ENCODE results near the gene RPH3AL. TPM values are rescaled to one million over a fixed set of nuclear protein-coding genes. Genes with fewer than 3 reads are reported as not detected.

Gene RPH3AL
- polyA plus RNA-seq, 1 experiment: 4.0 TPM

GRCh38 chr17:258906-259305 is 93.7 kb downstream of the RPH3AL start:
- H3K36me3 ChIP-seq (ENCODE audit: control insufficient read depth, insufficient read depth, low read length): no peaks in the 10 kb centered on the region

GRCh38 chr17:258045-258734 is 94.4 kb downstream of the RPH3AL start:
- Histone ChIP-seq H3K4me3 (ENCODE audit: low read depth, low read length) (no peak overlapping the region), H3K27me3 (ENCODE audit: control insufficient read depth, insufficient read depth, low read length) (no peaks in the 10 kb centered on the region; the same call in 1 of the 2 replicates), H3K36me3 (ENCODE audit: control insufficient read depth, insufficient read depth, low read length) (no peaks in the 10 kb centered on the region)
- POLR2A ChIA-PET: no interaction called here
- CTCF ChIA-PET: no interaction called here
- DNase-seq (ENCODE audit: low read depth): no peak
- TF ChIP-seq, protein P1, sequence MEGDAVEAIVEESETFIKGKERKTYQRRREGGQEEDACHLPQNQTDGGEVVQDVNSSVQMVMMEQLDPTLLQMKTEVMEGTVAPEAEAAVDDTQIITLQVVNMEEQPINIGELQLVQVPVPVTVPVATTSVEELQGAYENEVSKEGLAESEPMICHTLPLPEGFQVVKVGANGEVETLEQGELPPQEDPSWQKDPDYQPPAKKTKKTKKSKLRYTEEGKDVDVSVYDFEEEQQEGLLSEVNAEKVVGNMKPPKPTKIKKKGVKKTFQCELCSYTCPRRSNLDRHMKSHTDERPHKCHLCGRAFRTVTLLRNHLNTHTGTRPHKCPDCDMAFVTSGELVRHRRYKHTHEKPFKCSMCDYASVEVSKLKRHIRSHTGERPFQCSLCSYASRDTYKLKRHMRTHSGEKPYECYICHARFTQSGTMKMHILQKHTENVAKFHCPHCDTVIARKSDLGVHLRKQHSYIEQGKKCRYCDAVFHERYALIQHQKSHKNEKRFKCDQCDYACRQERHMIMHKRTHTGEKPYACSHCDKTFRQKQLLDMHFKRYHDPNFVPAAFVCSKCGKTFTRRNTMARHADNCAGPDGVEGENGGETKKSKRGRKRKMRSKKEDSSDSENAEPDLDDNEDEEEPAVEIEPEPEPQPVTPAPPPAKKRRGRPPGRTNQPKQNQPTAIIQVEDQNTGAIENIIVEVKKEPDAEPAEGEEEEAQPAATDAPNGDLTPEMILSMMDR (IDR thresholded peaks at IDR 0.05; ENCODE audit: insufficient read depth, low read depth, low read length): no peak

More at GRCh38 chr17:258906-259305, 93.7 kb downstream of the RPH3AL start:
- no peak for DNase-seq (ENCODE audit: low read depth)
- TF ChIP-seq, protein P1 (IDR thresholded peaks at IDR 0.05; ENCODE audit: insufficient read depth, low read depth, low read length): no peak
- Histone ChIP-seq H3K4me3 (ENCODE audit: low read depth, low read length) (no peak overlapping the region), H3K27me3 (ENCODE audit: control insufficient read depth, insufficient read depth, low read length) (no peaks in the 10 kb centered on the region; the same call in 1 of the 2 replicates)
- ChIA-PET POLR2A (no interaction called here), CTCF (no interaction called here)

DNA sequence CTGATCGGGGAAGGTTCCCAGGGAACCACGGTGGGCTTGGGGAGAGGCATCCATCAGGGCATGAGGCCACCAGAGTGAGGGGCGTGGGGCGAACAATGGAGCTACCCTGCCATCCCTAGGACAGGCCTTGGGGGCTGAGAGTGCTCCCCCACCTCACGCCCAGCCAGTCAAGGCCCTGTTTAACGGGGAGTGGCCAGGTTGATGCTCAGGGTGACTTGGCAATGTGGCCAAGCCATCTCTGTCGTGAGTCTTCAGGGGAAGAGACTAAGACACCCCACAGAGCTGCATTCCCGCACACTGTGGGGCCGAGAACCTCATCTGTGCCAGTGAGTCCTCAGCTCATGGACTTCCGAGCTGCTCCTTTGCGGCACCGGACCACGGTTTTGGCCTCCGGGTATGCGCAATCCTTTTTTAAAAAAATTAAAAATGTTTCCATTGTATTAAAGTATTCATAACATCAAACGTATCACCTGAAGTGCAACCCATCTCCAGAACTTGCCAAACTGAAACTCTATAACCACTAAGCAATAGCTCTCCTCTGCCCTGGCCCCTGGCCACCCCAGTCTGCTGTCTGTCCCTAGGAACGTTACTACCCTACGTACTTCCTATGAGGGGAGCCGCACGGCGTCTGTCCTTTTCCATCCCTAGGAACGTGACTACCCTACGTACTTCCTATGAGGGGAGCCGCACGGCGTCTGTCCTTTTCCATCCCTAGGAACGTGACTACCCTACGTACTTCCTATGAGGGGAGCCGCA is 99.3 kb downstream of the RPH3AL start:
- Histone ChIP-seq H3K4me3 (ENCODE audit: low read depth, low read length) (no peak overlapping the region), H3K27me3 (ENCODE audit: control insufficient read depth, insufficient read depth, low read length) (no peaks in the 10 kb centered on the region), H3K36me3 (ENCODE audit: control insufficient read depth, insufficient read depth, low read length) (no peaks in the 10 kb centered on the region)
- POLR2A ChIA-PET: no interaction called here
- CTCF ChIA-PET: no interaction called here
- no peak for DNase-seq (ENCODE audit: low read depth)
- TF ChIP-seq, protein P1 (IDR thresholded peaks at IDR 0.05; ENCODE audit: insufficient read depth, low read depth, low read length): no peak

GRCh38 chr17:252456-252855 is 100.2 kb downstream of the RPH3AL start:
- POLR2A ChIA-PET: no interaction called here
- no peak for DNase-seq (ENCODE audit: low read depth)
- no peaks in the 10 kb centered on the region for H3K27me3 ChIP-seq (ENCODE audit: control insufficient read depth, insufficient read depth, low read length)
- TF ChIP-seq, protein P1 (IDR thresholded peaks at IDR 0.05; ENCODE audit: insufficient read depth, low read depth, low read length): no peak
- no peaks in the 10 kb centered on the region for H3K36me3 ChIP-seq (ENCODE audit: control insufficient read depth, insufficient read depth, low read length)
- CTCF ChIA-PET: no interaction called here
- H3K4me3 ChIP-seq (ENCODE audit: low read depth, low read length): no peak overlapping the region

DNA sequence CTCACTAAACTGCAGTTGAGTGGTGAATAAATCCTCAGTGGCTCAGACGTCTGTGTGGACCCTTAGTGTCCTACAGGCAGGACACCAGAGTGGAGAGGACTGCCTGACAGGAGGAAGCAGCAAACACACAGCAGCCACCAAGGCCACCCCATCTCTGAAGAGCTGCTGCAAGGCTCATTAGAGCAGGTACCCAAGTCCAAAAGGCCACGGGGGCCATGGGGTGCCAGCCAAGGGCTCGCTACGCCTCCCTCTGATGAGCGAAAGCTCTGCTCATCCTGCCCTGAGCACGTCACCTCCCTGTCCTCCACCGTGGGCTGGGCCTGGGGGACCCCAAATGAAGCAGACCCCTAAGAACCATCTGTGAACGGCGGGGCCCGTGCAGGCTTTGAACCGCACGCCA is 101.1 kb downstream of the RPH3AL start:
- no peaks in the 10 kb centered on the region for H3K27me3 ChIP-seq (ENCODE audit: control insufficient read depth, insufficient read depth, low read length)
- H3K4me3 ChIP-seq (ENCODE audit: low read depth, low read length): no peak overlapping the region
- no peaks in the 10 kb centered on the region for H3K36me3 ChIP-seq (ENCODE audit: control insufficient read depth, insufficient read depth, low read length)
- POLR2A ChIA-PET: interaction anchor here (0.6 kb wide), 1 partner anchor 29 kb away, joined by 3 read pairs; no protein-coding TSS in a partner anchor
- no peak for DNase-seq (ENCODE audit: low read depth)
- TF ChIP-seq, protein P1 (IDR thresholded peaks at IDR 0.05; ENCODE audit: insufficient read depth, low read depth, low read length): no peak
- CTCF ChIA-PET: interaction anchor here (1.3 kb wide), 1 partner anchor 30 kb away, joined by 4 read pairs; no protein-coding TSS in a partner anchor
